Liver (tissue), 9 donors: ENCODE measurements around the gene SEMA4C. TPM values are rescaled to one million over a fixed set of nuclear protein-coding genes. Genes with fewer than 3 reads are reported as not detected.
A peak's percentile ranks its signal among the peaks of the same experiment; 100 is the strongest.

ENCODE experiments used
- DNase-seq: peaks from one replicate; pipeline ENCODE4 v3.0.0-alpha.2; 2017; ENCODE audit warnings: low spot score
- H3K27ac ChIP-seq, 2 donors: one replicate each; pipeline ENCODE4 v1.7.0; 2013; ENCODE audit warnings: inconsistent platforms in 2 of 2, low read length in 2 of 2, control low read depth in 1 of 2, low read depth in 1 of 2, mild to moderate bottlenecking in 1 of 2
- H3K27me3 ChIP-seq, 4 donors: one replicate each; pipeline versions ENCODE4 v1.6.1 to v1.7.0; 2013; ENCODE audit warnings: low read length in 3 of 4, inconsistent platforms in 1 of 4, mild to moderate bottlenecking in 1 of 4, moderate library complexity in 1 of 4; ENCODE audit not compliant: control insufficient read depth in 4 of 4, insufficient read depth in 4 of 4
- H3K36me3 ChIP-seq, 4 donors: one replicate each; pipeline versions ENCODE4 v1.6.1 to v1.7.0; 2013; ENCODE audit warnings: low read length in 3 of 4, mild to moderate bottlenecking in 3 of 4, low read depth in 1 of 4, moderate library complexity in 1 of 4; ENCODE audit not compliant: control insufficient read depth in 4 of 4, insufficient read depth in 3 of 4
- H3K4me1 ChIP-seq, 4 donors: one replicate each; pipeline versions ENCODE4 v1.6.1 to v1.7.0; 2013; ENCODE audit warnings: low read length in 3 of 4, mild to moderate bottlenecking in 3 of 4, moderate library complexity in 1 of 4; ENCODE audit not compliant: control insufficient read depth in 4 of 4, insufficient read depth in 4 of 4
- H3K4me3 ChIP-seq, 3 donors: one replicate each; pipeline versions ENCODE4 v1.6.1 to v1.7.0; 2013; ENCODE audit warnings: low read length in 3 of 3, control low read depth in 1 of 3, low read depth in 1 of 3, mild to moderate bottlenecking in 1 of 3
- H3K9ac ChIP-seq, 2 donors: one replicate each; pipeline ENCODE4 v1.7.0; 2013; ENCODE audit warnings: low read length in 2 of 2, mild to moderate bottlenecking in 2 of 2, moderate library complexity in 2 of 2, control low read depth in 1 of 2, low read depth in 1 of 2
- H3K9me3 ChIP-seq, 4 donors: one replicate each; pipeline versions ENCODE4 v1.6.1 to v1.7.0; 2013; ENCODE audit warnings: low read length in 3 of 4; ENCODE audit not compliant: control insufficient read depth in 4 of 4
- ATF3 ChIP-seq: IDR thresholded peaks from 2 replicates; pipeline ENCODE4 v1.6.1; 2016; ENCODE audit warnings: antibody characterized with exemption
- EGR1 ChIP-seq, 2 donors: IDR thresholded peaks; 2 replicates each; pipeline ENCODE4 v1.6.1; 2016 to 2018; ENCODE audit warnings: antibody characterized with exemption in 2 of 2, low read depth in 2 of 2
- FOXA1 ChIP-seq: IDR thresholded peaks from 2 replicates; pipeline ENCODE4 v1.6.1; 2016; ENCODE audit warnings: antibody characterized with exemption
- FOXA2 ChIP-seq: IDR thresholded peaks from 2 replicates; pipeline ENCODE4 v1.6.1; 2016; ENCODE audit warnings: antibody characterized with exemption
- GABPA ChIP-seq, 2 donors: IDR thresholded peaks in 1 of 2; conservative IDR thresholded peaks in 1 of 2; 2 replicates each; pipeline ENCODE4 v1.6.1; 2016; ENCODE audit warnings: antibody characterized with exemption in 2 of 2, mild to moderate bottlenecking in 1 of 2, moderate library complexity in 1 of 2
- HNF4A ChIP-seq, 2 donors: conservative IDR thresholded peaks; 2 replicates each; pipeline ENCODE4 v1.6.1; 2016; ENCODE audit warnings: antibody characterized with exemption in 2 of 2, mild to moderate bottlenecking in 2 of 2
- HNF4G ChIP-seq: IDR thresholded peaks from 2 replicates; pipeline ENCODE4 v1.6.1; 2016; ENCODE audit warnings: antibody characterized with exemption
- JUND ChIP-seq, 2 donors: IDR thresholded peaks; 2 replicates each; pipeline ENCODE4 v1.6.1; 2016; ENCODE audit warnings: antibody characterized with exemption in 2 of 2
- MAX ChIP-seq: IDR thresholded peaks from 2 replicates; pipeline ENCODE4 v1.6.1; 2016; ENCODE audit warnings: antibody characterized with exemption
- NR2F2 ChIP-seq: IDR thresholded peaks from 2 replicates; pipeline ENCODE4 v1.6.1; 2016; ENCODE audit warnings: antibody characterized with exemption
- RAD21 ChIP-seq, 2 donors: IDR thresholded peaks; 2 replicates each; pipeline ENCODE4 v1.6.1; 2016; ENCODE audit warnings: antibody characterized with exemption in 2 of 2, mild to moderate bottlenecking in 2 of 2
- REST ChIP-seq: IDR thresholded peaks from 2 replicates; pipeline ENCODE4 v1.6.1; 2016; ENCODE audit warnings: antibody characterized with exemption, mild to moderate bottlenecking
- RXRA ChIP-seq, 2 donors: IDR thresholded peaks; 2 replicates each; pipeline ENCODE4 v1.6.1; 2017 to 2018; ENCODE audit warnings: antibody characterized with exemption in 2 of 2, mild to moderate bottlenecking in 1 of 2
- SP1 ChIP-seq: IDR thresholded peaks from 2 replicates; pipeline ENCODE4 v1.6.1; 2018; ENCODE audit warnings: antibody characterized with exemption, mild to moderate bottlenecking
- TAF1 ChIP-seq: conservative IDR thresholded peaks from 2 replicates; pipeline ENCODE4 v1.6.1; 2016; ENCODE audit warnings: antibody characterized with exemption, mild to moderate bottlenecking
- YY1 ChIP-seq: IDR thresholded peaks from 2 replicates; pipeline ENCODE4 v1.6.1; 2016; ENCODE audit warnings: antibody characterized with exemption, mild to moderate bottlenecking
- WGBS: extraction: QIAGEN DNeasy Blood & Tissue Kit; methylation state at CpG from one replicate; pipeline ENCODE4 v1.1.7; 2013; 5-methylcytosine and 5-hydroxymethylcytosine counted together
- polyA plus RNA-seq, 2 donors: library from polyadenylated mRNA; stranded (reverse) in 1 of 2; unstranded in 1 of 2; fragments of 200-250 nt in 1 of 2; fragments of >200 nt in 1 of 2; fragmentation: Nextera tagmentation in 1 of 2; extraction: Ambion mirVana in 1 of 2; gene quantifications; one replicate each; pipeline versions ENCODE4 v1.2.1 to v1.2.3, GENCODE V29; 2013 to 2015
- total RNA-seq, 2 donors: library from RNA; depleted of rRNA; stranded (reverse); fragments of >200 nt; gene quantifications; one replicate each; pipeline ENCODE4 v1.2.3, GENCODE V29; 2014
- donor health status: healthy.
- donor health status: healthy.
- donor health status: healthy.
- donor health status: healthy.
- donor health status: healthy.

Gene SEMA4C
- total and polyA plus RNA-seq, 4 donors = 3.7 to 23.2 (median 13.2) TPM

- Histone ChIP-seq H3K4me3 (peak overlapping the region; percentile 30 to 85 (median 83)), H3K9me3 (no peaks in the 10 kb centered on the region), H3K36me3 (no peaks in the 10 kb centered on the region), H3K27me3 (no peaks in the 10 kb centered on the region), H3K9ac (no peak overlapping the region), H3K27ac (no peak overlapping the region), H3K4me1 (peaks cover 22 to 63% (median 56%) of the 10 kb centered on the region in 4 donors)
- DNase-seq = no peak
- 31% methylated on average over 8 of the region's 8 CpGs for WGBS
- TF ChIP-seq JUND (IDR thresholded peaks at IDR 0.05) (no peak), MAX (no peak)
Measured at GRCh38 chr2:96817882-96818281, 52.0 kb downstream of the SEMA4C start.

- Histone ChIP-seq H3K9ac (peak overlapping the region in 1 of 2 donors; percentile 51), H3K9me3 (no peaks in the 10 kb centered on the region), H3K27me3 (no peaks in the 10 kb centered on the region), H3K36me3 (no peaks in the 10 kb centered on the region), H3K4me3 (peak overlapping the region; percentile 30 to 85 (median 83)), H3K4me1 (peaks cover 22 to 58% (median 53%) of the 10 kb centered on the region in 4 donors), H3K27ac (peak overlapping the region in 1 of 2 donors; percentile 11)
- 1% methylated on average over 89 of the region's 89 CpGs for WGBS
- TF ChIP-seq REST = no peak
- DNase-seq = no peak
Measured at GRCh38 chr2:96816836-96817702, 52.8 kb downstream of the SEMA4C start.

- H3K27ac ChIP-seq = peak within 1 kb of the TSS; percentile 94 to 95
- H3K36me3 ChIP-seq = no peaks in the 10 kb centered on the region
- H3K27me3 ChIP-seq = no peaks in the 10 kb centered on the region
- under 1% methylated on average over 103 of the region's 103 CpGs for WGBS
- DNase-seq = peak; percentile 98
- H3K4me1 ChIP-seq = peaks cover 21 to 54% (median 49%) of the 10 kb centered on the region in 4 donors
- H3K4me3 ChIP-seq = peak within 1 kb of the TSS; percentile 78 to 85 (median 83)
- peak within 1 kb of the TSS; percentile 33 to 42 for H3K9ac ChIP-seq
- no peaks in the 10 kb centered on the region for H3K9me3 ChIP-seq
- TF ChIP-seq JUND (IDR thresholded peaks at IDR 0.05) (no peak), RXRA (IDR thresholded peaks at IDR 0.05) (no peak), FOXA2 (no peak), YY1 (peak; percentile 49), HNF4A (conservative IDR thresholded peaks at IDR 0.05) (no peak), EGR1 (IDR thresholded peaks at IDR 0.05; ENCODE audit: low read depth in 2 of 2) (peak; percentile 43 to 66), GABPA (IDR thresholded peaks at IDR 0.05 in 1 of 2, conservative IDR thresholded peaks at IDR 0.05 in 1 of 2) (no peak), FOXA1 (no peak), TAF1 (no peak), SP1 (peak; percentile 22), REST (peak; percentile 3), MAX (no peak), NR2F2 (no peak), RAD21 (IDR thresholded peaks at IDR 0.05) (no peak), HNF4G (no peak), ATF3 (no peak)
Measured at GRCh38 chr2:96816127-96816835, 53.6 kb downstream of the SEMA4C start, which contains the start of gene CNNM3. TSS of gene CNNM3 (plus strand) at chr2:96816268. CDS start at chr2:96816278, 10 bp downstream.
